ENCODE data around the gene MAP3K2. TPM values are rescaled to one million over a fixed set of nuclear protein-coding genes. Genes with fewer than 3 reads are reported as not detected.
"Not testable (repeated sequence)": the region's sequence is repeated elsewhere in the genome, so short reads cannot be mapped to it uniquely, and the experiment has no call there.

Gene MAP3K2
- total RNA-seq, 4 donors from 2014 or later, result 44.9 to 79.4 (median 52.4) TPM

DNA sequence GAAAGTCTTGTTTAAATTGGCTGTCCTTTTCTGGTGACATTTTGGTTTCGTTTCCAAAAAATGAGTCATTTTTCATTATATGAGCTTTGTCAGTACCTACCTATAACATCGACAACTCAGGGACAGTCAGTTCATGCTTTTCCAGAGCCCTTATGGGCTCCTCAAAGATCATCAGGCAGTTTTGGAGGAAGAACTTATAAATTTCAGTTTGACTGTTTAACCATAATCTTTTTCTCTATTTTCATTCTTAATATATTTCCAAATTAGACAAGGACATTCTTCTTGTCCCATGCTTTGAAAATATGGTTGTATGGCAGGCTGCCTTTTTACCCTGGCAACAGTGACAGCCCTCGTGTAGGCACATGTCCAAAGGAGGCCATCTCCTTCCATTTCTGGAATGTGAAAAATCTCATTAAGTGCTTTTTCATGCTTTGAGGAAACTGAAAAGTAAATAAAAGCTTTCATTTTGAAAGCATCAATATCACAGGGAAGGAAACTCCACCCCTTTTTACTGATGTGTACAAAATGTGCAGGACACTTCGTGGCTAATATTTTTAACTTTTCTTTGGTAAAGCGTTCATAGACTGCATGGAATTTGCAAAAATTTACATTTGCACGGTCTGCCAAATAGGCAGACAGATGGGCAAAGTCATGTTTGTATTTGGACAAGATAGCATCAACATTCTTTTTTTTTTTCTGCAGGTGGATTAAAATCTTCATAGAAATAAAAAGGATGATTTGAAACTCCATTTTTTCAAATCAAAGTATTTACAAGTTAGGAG, 23.3 kb upstream of the MAP3K2 start:
- TF ChIP-seq, protein P1, sequence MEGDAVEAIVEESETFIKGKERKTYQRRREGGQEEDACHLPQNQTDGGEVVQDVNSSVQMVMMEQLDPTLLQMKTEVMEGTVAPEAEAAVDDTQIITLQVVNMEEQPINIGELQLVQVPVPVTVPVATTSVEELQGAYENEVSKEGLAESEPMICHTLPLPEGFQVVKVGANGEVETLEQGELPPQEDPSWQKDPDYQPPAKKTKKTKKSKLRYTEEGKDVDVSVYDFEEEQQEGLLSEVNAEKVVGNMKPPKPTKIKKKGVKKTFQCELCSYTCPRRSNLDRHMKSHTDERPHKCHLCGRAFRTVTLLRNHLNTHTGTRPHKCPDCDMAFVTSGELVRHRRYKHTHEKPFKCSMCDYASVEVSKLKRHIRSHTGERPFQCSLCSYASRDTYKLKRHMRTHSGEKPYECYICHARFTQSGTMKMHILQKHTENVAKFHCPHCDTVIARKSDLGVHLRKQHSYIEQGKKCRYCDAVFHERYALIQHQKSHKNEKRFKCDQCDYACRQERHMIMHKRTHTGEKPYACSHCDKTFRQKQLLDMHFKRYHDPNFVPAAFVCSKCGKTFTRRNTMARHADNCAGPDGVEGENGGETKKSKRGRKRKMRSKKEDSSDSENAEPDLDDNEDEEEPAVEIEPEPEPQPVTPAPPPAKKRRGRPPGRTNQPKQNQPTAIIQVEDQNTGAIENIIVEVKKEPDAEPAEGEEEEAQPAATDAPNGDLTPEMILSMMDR (IDR thresholded peaks at IDR 0.05), result no peak
- DNase-seq (ENCODE audit: low spot score) (no peak), ATAC-seq (ENCODE audit: low FRiP score) (no peak)

DNA sequence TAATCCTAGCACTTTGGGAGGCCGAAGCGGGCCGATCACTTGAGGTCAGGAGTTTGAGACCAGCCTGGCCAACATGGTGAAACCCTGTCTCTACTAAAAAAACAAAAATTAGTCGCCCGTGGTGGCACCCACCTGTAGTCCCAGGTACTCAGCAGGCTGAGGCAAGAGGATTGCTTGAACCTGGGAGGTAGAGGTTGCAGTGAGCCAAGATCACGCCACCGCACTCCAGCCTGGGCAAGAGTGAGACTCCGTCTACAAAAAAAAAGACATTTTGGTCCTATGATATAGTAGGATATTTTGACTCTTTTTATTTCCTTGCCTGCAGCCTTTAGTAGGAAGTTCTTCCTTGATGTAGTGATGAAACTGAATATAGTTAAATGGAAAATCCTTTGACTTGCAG, 21.9 kb upstream of the MAP3K2 start:
- not testable (repeated sequence) for ATAC-seq (ENCODE audit: low FRiP score); DNase-seq (ENCODE audit: low spot score)

DNA sequence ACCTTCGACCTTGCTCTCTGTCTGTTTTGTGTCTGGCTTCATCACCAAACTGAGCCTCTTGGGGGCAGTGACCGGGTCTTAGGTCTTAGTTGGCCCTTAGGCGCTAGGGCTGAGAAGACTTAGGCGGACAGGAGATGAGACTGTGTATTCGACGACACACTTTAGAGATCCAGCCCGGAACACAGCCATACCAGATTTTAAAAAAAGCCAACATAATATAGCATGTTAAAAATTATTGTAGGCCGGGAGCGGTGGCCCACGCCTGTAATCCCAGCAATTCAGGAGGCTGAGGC, 21.0 kb upstream of the MAP3K2 start:
- ATAC-seq (ENCODE audit: low FRiP score) (no peak), DNase-seq (ENCODE audit: low spot score) (no peak)
- TF ChIP-seq, protein P1 (IDR thresholded peaks at IDR 0.05), result no peak

DNA sequence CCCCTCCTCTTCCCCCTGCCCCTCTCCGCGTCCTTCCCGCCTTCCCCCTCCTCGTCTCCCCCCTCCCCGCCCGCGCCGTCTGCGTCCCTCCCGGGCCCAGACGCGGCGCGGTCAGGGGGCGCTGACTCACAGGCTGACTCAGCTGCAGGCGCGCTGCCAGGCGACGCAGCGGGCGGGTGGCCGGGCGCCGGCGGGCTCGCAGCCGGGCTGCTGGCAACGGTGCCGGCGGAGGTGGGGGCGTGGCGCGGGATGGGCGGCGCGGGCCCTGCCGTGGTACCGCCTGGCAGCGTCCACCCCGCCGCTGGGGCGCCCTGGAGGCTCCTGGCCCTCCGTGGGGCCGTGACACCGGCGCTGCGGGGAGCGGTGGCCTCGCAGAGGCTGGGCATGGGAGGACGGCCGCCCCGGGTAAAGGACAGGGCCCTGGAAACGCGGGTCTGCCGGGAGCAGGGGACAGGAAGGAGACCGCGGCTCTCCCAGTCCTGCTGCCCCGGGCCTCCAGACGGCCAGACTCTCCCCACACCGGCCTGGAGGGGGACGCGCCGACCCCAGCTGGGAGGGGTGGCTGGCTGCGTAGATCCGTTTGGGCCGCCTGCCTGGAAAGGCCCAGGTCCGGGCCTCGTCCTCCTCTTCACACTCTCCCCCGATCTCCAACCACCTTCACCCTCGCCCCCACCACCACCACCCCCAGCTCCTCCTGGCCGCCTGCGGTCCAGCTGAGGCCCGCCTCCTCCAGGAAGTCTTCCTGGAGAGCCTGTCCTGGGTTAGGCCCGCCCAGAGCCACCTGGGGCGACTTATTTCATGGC, 20.4 kb upstream of the MAP3K2 start:
- ATAC-seq (ENCODE audit: low FRiP score), result peak; percentile 95
- TF ChIP-seq, protein P1 (IDR thresholded peaks at IDR 0.05), result no peak
- DNase-seq (ENCODE audit: low spot score), result peak; percentile 80

DNA sequence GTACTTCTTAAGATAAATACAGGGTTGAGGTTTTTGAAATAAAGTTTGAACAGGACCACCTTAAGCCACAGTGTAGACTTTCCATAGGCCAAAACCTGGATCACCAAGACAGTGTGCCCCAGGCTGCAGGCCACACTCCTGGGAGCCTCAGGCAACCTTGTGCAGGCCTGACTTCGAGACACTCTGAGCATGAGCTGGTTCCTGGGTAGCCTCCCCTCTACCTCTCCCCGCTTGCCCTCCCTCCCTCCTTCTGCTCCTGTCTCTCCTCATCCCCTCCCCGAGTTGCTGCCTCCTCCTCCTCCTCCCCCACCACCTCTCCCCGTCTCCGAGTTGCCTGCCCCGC, 19.9 kb upstream of the MAP3K2 start:
- ATAC-seq (ENCODE audit: low FRiP score) (peak; percentile 19), DNase-seq (ENCODE audit: low spot score) (no peak)
- TF ChIP-seq, protein P1 (IDR thresholded peaks at IDR 0.05), result no peak

DNA sequence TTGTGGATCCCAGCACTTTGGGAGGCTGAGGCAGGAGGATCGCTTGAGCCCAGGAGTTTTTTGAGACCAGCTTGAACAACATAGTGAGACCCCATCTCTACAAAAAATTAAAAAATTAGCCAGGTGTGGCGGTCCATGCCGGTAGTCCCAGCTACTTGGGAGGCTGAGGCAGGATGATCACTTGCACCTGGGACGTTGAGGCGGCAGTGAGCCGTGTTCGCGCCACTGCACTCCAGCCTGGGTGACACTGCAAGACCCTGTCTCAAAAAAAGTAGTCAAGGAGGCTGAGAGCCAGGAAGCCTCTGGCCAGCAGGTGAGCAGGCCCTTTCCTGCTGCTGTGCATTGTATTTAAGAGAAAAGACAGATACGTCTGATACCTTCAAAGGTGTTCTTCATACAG, 19.3 kb upstream of the MAP3K2 start:
- no peak for ATAC-seq (ENCODE audit: low FRiP score)
- TF ChIP-seq, protein P1 (IDR thresholded peaks at IDR 0.05), result no peak

DNA sequence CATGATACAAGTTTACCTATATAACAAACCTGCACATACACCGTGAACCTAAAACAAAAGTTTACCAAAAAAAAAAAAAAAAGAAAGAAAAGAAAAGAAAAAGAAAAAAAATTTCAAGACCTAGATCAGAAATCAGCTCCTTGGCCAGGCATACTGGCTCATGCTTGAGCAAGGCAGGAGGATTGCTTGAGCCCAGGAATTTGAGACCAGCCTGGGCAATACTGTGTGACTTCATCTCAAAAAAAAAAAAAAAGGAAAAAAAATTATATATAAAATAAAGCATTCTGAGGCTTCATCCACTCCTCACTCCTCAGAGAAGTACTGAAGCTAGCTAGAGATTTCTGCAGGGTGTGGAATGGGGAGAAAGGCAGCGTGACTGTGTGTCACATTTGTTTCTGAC, 18.7 kb upstream of the MAP3K2 start:
- TF ChIP-seq, protein P1 (IDR thresholded peaks at IDR 0.05), result no peak
- DNase-seq (ENCODE audit: low spot score) (no peak), ATAC-seq (ENCODE audit: low FRiP score) (no peak)

More for the DNA sequence above, 19.3 kb upstream of the MAP3K2 start:
- DNase-seq (ENCODE audit: low spot score), result no peak
